Brain pericyte (primary cell): ENCODE results near the gene CLCN3.
A peak's percentile ranks its signal among the peaks of the same experiment; 100 is the strongest.
"Not testable (repeated sequence)": the region's sequence is repeated elsewhere in the genome, so short reads cannot be mapped to it uniquely, and the experiment has no call there.

Source experiments
- DNase-seq: peaks from one replicate; pipeline ENCODE4 v3.0.0-alpha.2; 2012; ENCODE audit warnings: low read depth, low spot score

Gene CLCN3

DNA sequence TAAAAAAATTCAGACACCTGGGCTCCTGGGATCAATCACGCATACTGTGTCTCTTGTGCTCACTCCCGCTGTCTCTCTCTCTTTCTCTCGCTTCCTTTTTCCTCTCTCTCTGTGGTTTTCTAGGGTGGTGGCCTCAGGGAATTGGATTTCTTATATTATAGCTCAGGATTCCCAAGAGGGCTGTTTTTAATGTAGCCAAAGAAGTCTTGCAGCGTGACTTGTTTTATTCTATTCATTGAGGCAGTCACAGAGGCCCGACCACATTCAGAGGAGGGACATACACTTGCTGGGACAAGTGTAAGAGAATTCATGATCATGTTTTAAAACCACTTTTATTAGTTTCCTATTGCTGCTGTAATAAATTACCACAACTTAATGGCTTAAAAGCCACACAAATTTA is 78.0 kb downstream of the CLCN3 start:
- DNase-seq = no peak

DNA sequence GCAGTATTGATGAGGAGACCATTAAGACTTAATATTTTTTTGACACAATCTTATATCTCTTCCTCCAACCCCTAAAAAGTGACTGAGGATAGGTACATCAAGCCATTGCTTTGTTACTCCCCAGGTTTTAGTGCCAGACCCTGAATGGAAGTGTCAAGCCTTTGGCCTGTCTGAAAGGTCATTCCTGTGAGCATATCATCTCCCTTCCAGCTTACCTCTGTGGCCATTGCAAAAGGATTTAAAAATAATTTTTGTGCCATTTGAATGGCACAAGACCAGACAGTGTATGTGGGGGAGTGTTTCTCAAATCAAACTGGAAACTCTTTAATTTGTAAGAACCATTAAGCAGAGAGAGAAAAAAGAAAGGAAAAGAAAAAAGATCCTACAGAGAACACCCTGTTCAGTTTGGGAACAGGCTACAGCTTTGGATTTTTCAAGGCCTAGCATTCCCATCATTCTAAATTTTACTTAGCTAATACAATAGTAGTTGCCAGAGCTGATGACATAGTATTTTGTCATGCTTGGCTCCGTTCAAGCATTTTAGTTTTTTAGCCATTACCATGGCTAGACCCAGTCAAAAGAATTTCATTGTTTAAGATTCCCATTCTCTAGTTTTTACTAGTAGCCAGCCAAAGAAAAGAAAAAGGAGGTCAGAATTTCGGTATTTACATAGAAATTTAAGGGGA is 87.7 kb downstream of the CLCN3 start:
- DNase-seq = no peak

DNA sequence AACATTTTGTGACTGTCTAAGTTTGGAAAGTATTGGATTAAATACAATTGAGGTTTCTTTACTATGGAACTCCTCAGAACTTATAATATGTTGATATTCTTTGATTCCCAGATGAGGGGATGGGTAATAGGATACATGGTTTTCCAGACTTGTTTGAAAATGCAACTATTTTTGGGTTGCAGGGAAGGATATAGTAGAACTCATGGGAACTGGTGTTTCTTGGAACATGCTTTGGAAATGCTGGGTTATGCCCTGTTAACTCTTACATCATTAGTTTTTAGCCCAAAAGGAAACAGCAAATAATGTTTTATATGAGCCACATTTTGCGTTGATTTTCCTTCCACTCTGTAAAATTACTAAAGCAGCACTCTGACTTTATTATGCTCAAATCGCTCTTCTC is 95.4 kb downstream of the CLCN3 start:
- no peak for DNase-seq

DNA sequence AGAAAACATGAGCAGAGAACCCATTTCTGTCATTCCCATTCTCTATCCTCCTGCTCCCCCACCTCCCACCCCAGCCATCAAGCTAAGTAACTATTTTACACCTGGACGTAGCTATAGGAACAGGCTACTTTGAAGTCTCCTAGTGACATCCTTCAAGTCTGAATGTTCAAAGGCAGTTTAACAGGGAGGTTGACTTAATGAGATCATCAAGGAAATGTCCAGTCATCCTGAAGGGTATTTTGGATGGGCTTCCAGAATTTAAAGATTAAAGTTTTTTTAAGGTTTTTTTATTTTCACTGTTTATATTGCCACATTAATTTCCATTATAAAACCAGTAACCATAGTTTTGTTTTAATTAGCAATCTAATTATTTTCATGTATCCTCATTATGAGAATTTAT is 96.3 kb downstream of the CLCN3 start:
- DNase-seq = no peak

- DNase-seq = no peak
These were observed 100.2 kb downstream of the CLCN3 start for GRCh38 chr4:169720529-169720928.

DNA sequence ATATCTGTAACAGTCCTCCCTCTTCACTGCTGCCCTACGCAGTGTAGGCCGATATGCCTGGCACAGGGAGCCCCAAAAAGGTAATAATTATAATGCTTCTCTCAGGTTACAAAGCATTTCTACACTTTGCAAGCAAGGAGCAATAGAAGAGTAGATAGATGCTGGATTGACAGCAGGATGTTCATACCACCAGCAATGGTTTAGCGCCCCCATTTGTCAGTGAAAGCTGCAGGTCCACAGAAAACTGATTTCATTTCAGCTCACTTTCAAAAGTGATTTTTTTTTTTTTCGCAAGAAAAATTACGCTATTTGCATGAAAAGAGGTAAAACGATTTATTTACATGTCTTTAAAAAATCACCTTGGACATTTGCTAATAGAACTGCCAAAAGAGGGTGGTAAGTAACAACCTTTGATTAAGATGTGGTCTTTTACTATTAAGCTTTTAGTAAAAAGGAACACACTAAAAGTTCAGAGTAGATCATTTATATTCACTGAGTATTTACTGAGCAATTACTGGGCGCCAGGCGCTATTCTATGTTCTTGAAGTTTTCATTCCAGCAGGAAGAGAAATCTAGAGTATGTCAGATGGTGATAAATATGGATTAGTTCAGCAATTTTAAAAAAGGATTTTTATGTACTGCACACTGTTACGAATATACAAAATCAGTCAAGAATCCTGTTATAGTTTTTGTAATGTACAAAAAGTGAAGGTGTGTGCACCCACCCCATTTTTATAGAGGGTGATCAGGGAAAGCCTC is 103.0 kb downstream of the CLCN3 start:
- no peak for DNase-seq

- no peak for DNase-seq
These were observed 103.9 kb downstream of the CLCN3 start for GRCh38 chr4:169724260-169724659.

DNA sequence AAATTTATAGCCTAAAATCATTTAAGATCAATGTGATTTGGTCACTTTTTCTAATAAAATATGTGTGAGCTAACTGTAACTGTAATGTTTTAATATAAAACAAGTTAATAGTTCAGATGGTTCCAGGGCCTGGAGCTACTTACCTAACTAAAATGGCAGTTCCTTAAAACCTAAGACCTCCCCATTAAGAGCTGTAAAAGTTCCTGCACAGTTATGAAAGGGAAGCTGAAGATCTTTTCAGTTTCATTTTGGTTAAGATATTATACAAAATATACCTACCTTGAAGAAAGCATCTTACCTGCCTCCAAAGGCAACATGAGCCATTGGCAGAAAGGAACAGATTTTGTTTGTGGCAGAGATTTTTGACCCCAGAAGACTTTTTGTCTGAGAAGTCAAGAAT is 107.2 kb downstream of the CLCN3 start:
- no peak for DNase-seq

- no peak for DNase-seq
These were observed 110.2 kb downstream of the CLCN3 start for GRCh38 chr4:169730564-169730963.

DNA sequence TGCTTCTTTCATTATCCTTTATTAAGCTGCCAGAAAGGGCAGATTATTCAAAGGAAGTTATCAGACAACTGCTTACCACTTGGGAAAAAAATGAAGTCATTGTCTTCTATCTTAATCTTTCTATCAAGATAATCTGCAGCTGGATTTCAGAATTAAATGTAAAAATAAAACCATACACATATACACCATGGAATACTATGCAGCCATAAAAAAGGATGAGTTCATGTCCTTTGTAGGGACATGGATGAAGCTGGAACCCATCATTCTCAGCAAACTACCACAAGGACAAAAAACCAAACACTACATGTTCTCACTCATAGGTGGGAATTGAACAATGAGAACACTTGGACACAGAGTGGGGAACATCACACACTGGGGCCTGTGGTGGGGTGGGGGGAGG is 118.2 kb downstream of the CLCN3 start:
- not testable (repeated sequence) for DNase-seq

DNA sequence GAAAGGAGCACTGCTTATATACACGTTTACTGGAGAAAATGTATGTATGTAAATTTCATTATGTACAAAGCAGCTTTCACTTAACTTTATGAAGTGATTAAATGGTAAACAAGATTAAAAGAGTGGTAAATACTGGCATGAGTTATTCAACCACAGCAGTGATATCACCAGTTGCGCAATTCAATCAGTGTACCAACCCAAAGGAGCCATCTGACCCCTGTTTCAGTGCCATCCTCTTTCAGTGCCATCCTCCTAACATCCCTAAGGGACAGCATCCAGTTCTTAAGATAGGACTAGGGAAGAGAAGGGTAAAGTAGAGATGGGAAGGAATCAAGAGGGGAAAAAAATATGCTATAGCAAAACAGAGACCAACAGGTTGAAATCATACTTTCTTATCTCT is 121.2 kb downstream of the CLCN3 start:
- DNase-seq = no peak

- DNase-seq = no peak
These were observed 124.2 kb downstream of the CLCN3 start for GRCh38 chr4:169744601-169745000.

DNA sequence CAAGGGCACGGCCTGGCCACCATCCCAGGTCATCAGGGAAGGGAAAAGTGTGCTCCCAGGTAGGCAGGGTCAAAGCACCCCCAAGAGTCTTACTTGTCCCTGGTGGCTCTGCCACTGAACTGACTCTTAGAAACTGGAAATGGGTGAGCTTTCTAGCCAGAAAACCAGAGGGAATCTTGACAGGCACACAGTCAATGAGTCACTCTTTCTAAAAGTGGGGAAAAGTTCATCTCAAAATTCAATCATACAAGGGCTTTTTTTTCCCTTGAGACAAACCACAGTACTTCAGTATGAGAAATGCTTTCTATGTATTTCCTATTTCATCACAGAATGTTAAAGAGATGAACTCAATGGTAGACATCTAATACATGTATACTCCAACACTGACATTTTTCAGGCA is 124.9 kb downstream of the CLCN3 start:
- DNase-seq = peak; percentile 6

DNA sequence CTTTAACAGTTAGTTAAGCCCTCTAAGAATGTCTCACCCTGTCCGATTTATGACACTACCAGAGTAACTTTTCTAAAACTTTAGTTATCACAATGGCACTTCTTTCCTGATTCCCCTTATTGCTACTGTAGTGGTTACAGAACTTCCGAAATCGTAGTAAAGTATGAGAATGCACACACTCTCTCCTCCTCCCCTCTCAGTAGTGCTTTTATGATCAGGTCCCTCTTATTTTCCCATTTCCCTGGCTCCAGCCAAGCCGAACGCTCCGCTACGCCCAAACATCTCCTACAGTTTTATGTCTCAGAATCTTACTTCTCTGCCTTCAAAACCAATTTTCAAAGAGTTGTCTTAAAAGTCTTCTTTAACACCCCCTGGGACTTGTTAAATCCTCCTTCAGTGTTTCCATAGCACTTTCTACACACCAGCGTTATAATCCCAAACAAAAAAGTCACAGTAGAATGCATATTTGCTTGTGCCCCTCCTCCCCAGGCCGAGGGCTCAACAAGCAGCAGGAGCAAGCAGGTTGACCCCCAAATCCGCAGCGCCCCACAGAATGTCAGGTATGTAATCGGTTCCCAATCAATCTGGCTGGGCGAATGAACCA is 136.7 kb downstream of the CLCN3 start:
- no peak for DNase-seq

DNA sequence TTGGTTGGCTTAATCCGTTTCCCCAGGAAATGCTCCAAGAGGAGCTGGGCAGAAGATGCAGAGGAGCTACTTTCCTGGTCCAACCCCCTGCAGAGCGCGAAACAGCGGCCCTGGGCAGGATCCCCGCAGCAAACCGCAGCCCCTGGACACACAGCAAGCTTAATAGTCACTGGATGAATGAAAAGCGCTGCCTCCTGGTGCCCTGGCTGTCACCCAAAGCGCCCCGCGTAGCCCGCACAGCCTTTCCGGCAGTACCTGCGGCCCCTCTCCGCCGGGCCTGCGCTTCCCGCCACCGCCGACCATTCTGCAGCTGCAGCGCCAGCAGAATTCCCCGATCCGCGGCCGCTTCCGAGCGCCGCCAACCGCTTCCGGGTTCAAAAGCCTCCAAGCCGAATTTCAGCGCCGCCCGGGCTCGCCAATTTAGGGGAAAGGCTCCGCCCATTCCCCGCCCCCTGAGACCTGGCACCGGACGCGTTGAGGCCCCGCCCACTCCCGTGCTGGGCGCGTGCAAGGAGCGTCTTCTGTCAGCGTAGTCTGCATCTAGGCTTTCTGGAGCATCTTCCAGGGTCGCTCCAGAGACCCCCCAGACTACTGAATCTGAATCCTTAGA is 137.3 kb downstream of the CLCN3 start, which contains the start of gene HPF1:
HPF1 (minus strand) TSS at position 370 of the 610 bp plus-strand sequence; CDS start at position 303, 67 bp downstream.
- peak; percentile 40 for DNase-seq

DNA sequence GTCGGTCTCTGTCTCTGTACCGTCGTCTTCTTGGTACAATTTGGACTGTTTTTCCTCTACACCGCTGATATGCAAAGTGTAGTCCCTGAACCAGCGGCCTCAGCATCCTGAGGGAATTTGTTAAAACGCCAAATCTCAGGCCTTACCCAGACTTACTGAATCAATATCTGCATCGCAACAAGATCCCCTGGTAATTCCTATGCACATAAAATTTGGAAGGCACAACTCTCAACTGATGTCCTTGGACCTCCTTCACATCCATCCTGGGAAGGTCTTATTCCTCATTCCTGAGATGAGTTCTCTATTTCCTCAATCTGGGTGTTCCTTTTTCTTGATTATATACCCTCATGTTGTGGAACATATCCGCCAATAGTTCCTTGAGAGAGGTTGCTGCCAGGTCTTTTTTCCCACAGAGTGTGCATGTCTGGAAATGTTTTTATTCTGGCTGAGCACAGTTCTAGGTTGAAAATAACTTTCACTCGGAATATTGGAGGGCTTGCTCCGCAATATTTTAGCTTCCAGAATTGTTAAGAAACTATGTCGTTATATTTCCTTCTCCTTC is 138.1 kb downstream of the CLCN3 start:
- DNase-seq = no peak

- DNase-seq = no peak
These were observed 141.5 kb downstream of the CLCN3 start for GRCh38 chr4:169761846-169762245.

- no peak for DNase-seq
These were observed 145.5 kb downstream of the CLCN3 start for GRCh38 chr4:169765835-169766234.

- DNase-seq = no peak
These were observed 146.4 kb downstream of the CLCN3 start for GRCh38 chr4:169766741-169767140.

- no peak for DNase-seq
These were observed 148.0 kb downstream of the CLCN3 start for GRCh38 chr4:169768385-169768784.

DNA sequence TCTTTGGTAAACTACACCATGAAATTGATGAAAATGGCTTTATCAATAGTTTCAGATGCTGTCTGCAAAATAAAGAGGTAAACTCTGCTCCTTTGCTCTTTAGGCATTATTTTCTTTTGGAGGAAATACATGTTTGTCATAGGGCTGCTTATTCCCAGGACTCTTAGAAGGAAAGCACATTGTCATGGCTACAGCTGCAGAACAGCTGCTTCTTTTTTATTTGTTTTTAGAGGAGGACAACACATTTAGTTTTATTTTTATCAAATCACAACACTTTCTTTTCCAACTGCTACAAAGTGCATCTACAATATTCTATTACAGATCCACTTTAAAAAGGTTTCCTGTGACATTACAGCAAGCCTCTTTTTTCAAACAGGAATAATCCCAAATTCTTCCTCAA is 150.0 kb downstream of the CLCN3 start:
- no peak for DNase-seq

- DNase-seq = not testable (repeated sequence)
These were observed 151.2 kb downstream of the CLCN3 start for GRCh38 chr4:169771556-169772080.
